Kidney epithelial cell (primary cell): Measurements from ENCODE around the gene ADARB1. TPM values are rescaled to one million over a fixed set of nuclear protein-coding genes. Genes with fewer than 3 reads are reported as not detected.

ENCODE experiments used
- DNase-seq: peaks from one replicate; pipeline ENCODE4 v3.0.0-alpha.2; 2010; ENCODE audit warnings: low read depth
- H3K27me3 ChIP-seq: 2 replicates; pipeline ENCODE4 v1.6.0; 2011; ENCODE audit warnings: low read length; ENCODE audit not compliant: control insufficient read depth, insufficient read depth
- H3K36me3 ChIP-seq: 2 replicates; pipeline ENCODE4 v1.5.1; 2011; ENCODE audit warnings: low read length; ENCODE audit not compliant: control insufficient read depth, insufficient read depth
- H3K4me3 ChIP-seq: 2 replicates; pipeline ENCODE4 v1.5.1; 2011; ENCODE audit warnings: low read depth, mild to moderate bottlenecking, control low read depth, low read length
- CTCF ChIP-seq: IDR thresholded peaks from 2 replicates; pipeline ENCODE4 v1.5.1; 2011; ENCODE audit warnings: mild to moderate bottlenecking, moderate library complexity, low read length, control low read depth, inconsistent platforms; ENCODE audit not compliant: insufficient read depth, poor library complexity, severe bottlenecking
- total RNA-seq: library from RNA; depleted of rRNA; stranded (reverse); fragments of >200 nt; gene quantifications from 2 replicates; pipeline ENCODE4 v1.2.3, GENCODE V29; 2015

ADARB1 gene
- total RNA-seq, 1 donor from 2014 or later: 6.9 TPM

- no peak overlapping the region for H3K4me3 ChIP-seq
- H3K27me3 ChIP-seq: peaks cover 27% of the 10 kb centered on the region
- H3K36me3 ChIP-seq: no peaks in the 10 kb centered on the region
- no peak for DNase-seq
- TF ChIP-seq CTCF: no peak
Measured at GRCh38 chr21:45052960-45053359, 21.4 kb upstream of the ADARB1 start.

- no peak for TF ChIP-seq CTCF
- no peak overlapping the region for H3K4me3 ChIP-seq
- DNase-seq: no peak
Measured at GRCh38 chr21:45053561-45054226, 20.7 kb upstream of the ADARB1 start.

GRCh38 chr21:45054227-45054926 is 20.0 kb upstream of the ADARB1 start:
- TF ChIP-seq CTCF: no peak
- DNase-seq: no peak
- H3K27me3 ChIP-seq: peaks cover 29% of the 10 kb centered on the region
- no peaks in the 10 kb centered on the region for H3K36me3 ChIP-seq
- H3K4me3 ChIP-seq: no peak overlapping the region

More at GRCh38 chr21:45053561-45054226, 20.7 kb upstream of the ADARB1 start:
- peaks cover 29% of the 10 kb centered on the region for H3K27me3 ChIP-seq
- H3K36me3 ChIP-seq: no peaks in the 10 kb centered on the region

GRCh38 chr21:45054927-45055612 is 19.3 kb upstream of the ADARB1 start:
- Histone ChIP-seq H3K27me3 (peaks cover 30% of the 10 kb centered on the region), H3K4me3 (no peak overlapping the region), H3K36me3 (no peaks in the 10 kb centered on the region)
- DNase-seq: no peak
- TF ChIP-seq CTCF: no peak

- no peaks in the 10 kb centered on the region for H3K36me3 ChIP-seq
- no peak for DNase-seq
- no peak overlapping the region for H3K4me3 ChIP-seq
- no peak for TF ChIP-seq CTCF
- H3K27me3 ChIP-seq: peaks cover 35% of the 10 kb centered on the region
Measured at GRCh38 chr21:45055861-45056260, 18.5 kb upstream of the ADARB1 start.
